A549 (cell line): ENCODE measurements around the gene MYOM1.

Source experiments
- BHLHE40 ChIP-seq: IDR thresholded peaks from 2 replicates; pipeline ENCODE4 v1.6.1; 2012; ENCODE audit warnings: low read depth, low read length, inconsistent platforms
- CEBPB ChIP-seq, 2 experiments: fragments of >200 bp in 1 of 2; sonication (Bioruptor Twin) in 1 of 2; formaldehyde crosslinking in 1 of 2; IDR thresholded peaks; 2 replicates each; pipeline ENCODE4 v1.6.1; 2012 to 2016
- CHD4 ChIP-seq: fragments of 200-600 bp; sonication (generic); IDR thresholded peaks from 2 replicates; pipeline ENCODE4 v1.6.1; 2016; ENCODE audit warnings: antibody characterized with exemption, mild to moderate bottlenecking, borderline replicate concordance
- EP300 ChIP-seq, 2 experiments: fragments of >200 bp; sonication (Bioruptor Twin); formaldehyde crosslinking; IDR thresholded peaks; 2 replicates in 1 of 2; 3 replicates in 1 of 2; pipeline ENCODE4 v1.6.1; 2016 to 2017
- HDAC2 ChIP-seq: fragments of 200-600 bp; sonication (generic); IDR thresholded peaks from 2 replicates; pipeline ENCODE4 v1.6.1; 2016
- POLR2AphosphoS2 ChIP-seq: conservative IDR thresholded peaks from 2 replicates; pipeline ENCODE4 v1.6.1; 2012; ENCODE audit warnings: low read length, improper control_type of control experiment, inconsistent platforms
- RNF2 ChIP-seq: fragments of 200-600 bp; sonication (generic); IDR thresholded peaks from 2 replicates; pipeline ENCODE4 v1.6.1; 2016; ENCODE audit warnings: low read depth, mild to moderate bottlenecking, antibody characterized with exemption, moderate library complexity, borderline replicate concordance
- TF ChIP-seq, protein P1 (sequence below): fragments of 200-600 bp; sonication (generic); IDR thresholded peaks from 2 replicates; pipeline ENCODE4 v1.6.1; 2016; ENCODE audit warnings: antibody characterized with exemption, mild to moderate bottlenecking, moderate library complexity
- TF ChIP-seq, protein P2 (sequence below): IDR thresholded peaks from 2 replicates; pipeline ENCODE4 v1.6.1; 2012
- TF ChIP-seq, protein P3 (sequence below): fragments of 450-650 bp; IDR thresholded peaks from 2 replicates; pipeline ENCODE4 v1.6.1; 2014; ENCODE audit warnings: antibody characterized with exemption
- TF ChIP-seq, protein P4 (sequence below): fragments of >200 bp; sonication (Bioruptor Twin); formaldehyde crosslinking; IDR thresholded peaks from 3 replicates; pipeline ENCODE4 v1.5.1; 2016

DNA sequence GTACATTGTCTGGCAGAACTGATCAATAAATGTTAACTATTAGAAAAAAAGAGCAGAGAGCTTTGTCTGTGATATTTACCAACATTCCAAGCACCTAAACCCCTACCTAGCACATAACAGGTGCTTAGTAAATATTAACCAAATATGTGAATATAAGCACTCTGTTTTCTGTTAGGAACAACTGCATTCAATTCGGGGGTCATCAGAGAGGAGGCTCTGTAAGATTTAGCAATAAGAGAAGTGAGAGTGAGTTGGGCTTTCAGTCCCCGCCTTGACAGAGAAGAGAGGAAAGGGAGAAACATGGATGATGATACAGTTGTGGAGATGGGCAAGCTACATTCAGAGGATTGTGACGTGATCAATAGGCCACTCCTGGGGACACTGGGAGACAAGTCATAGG lies 47.7 kb downstream of the MYOM1 start:
- no peak for TF ChIP-seq RNF2
- TF ChIP-seq POLR2AphosphoS2, result no peak
- TF ChIP-seq, protein P1, sequence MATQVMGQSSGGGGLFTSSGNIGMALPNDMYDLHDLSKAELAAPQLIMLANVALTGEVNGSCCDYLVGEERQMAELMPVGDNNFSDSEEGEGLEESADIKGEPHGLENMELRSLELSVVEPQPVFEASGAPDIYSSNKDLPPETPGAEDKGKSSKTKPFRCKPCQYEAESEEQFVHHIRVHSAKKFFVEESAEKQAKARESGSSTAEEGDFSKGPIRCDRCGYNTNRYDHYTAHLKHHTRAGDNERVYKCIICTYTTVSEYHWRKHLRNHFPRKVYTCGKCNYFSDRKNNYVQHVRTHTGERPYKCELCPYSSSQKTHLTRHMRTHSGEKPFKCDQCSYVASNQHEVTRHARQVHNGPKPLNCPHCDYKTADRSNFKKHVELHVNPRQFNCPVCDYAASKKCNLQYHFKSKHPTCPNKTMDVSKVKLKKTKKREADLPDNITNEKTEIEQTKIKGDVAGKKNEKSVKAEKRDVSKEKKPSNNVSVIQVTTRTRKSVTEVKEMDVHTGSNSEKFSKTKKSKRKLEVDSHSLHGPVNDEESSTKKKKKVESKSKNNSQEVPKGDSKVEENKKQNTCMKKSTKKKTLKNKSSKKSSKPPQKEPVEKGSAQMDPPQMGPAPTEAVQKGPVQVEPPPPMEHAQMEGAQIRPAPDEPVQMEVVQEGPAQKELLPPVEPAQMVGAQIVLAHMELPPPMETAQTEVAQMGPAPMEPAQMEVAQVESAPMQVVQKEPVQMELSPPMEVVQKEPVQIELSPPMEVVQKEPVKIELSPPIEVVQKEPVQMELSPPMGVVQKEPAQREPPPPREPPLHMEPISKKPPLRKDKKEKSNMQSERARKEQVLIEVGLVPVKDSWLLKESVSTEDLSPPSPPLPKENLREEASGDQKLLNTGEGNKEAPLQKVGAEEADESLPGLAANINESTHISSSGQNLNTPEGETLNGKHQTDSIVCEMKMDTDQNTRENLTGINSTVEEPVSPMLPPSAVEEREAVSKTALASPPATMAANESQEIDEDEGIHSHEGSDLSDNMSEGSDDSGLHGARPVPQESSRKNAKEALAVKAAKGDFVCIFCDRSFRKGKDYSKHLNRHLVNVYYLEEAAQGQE, result no peak
- TF ChIP-seq, protein P2, sequence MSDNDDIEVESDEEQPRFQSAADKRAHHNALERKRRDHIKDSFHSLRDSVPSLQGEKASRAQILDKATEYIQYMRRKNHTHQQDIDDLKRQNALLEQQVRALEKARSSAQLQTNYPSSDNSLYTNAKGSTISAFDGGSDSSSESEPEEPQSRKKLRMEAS, result no peak
- no peak for TF ChIP-seq CEBPB (IDR thresholded peaks at IDR 0.05)
- TF ChIP-seq, protein P3, sequence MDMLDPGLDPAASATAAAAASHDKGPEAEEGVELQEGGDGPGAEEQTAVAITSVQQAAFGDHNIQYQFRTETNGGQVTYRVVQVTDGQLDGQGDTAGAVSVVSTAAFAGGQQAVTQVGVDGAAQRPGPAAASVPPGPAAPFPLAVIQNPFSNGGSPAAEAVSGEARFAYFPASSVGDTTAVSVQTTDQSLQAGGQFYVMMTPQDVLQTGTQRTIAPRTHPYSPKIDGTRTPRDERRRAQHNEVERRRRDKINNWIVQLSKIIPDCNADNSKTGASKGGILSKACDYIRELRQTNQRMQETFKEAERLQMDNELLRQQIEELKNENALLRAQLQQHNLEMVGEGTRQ, result no peak
- TF ChIP-seq, protein P4, sequence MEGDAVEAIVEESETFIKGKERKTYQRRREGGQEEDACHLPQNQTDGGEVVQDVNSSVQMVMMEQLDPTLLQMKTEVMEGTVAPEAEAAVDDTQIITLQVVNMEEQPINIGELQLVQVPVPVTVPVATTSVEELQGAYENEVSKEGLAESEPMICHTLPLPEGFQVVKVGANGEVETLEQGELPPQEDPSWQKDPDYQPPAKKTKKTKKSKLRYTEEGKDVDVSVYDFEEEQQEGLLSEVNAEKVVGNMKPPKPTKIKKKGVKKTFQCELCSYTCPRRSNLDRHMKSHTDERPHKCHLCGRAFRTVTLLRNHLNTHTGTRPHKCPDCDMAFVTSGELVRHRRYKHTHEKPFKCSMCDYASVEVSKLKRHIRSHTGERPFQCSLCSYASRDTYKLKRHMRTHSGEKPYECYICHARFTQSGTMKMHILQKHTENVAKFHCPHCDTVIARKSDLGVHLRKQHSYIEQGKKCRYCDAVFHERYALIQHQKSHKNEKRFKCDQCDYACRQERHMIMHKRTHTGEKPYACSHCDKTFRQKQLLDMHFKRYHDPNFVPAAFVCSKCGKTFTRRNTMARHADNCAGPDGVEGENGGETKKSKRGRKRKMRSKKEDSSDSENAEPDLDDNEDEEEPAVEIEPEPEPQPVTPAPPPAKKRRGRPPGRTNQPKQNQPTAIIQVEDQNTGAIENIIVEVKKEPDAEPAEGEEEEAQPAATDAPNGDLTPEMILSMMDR, result no peak
- no peak for TF ChIP-seq EP300 (IDR thresholded peaks at IDR 0.05)
- no peak for TF ChIP-seq CHD4
- TF ChIP-seq BHLHE40, result no peak
- TF ChIP-seq HDAC2, result no peak
